Parietal lobe (tissue), 2 donors: ENCODE data around the gene ATP1B1. TPM values are rescaled to one million over a fixed set of nuclear protein-coding genes. Genes with fewer than 3 reads are reported as not detected.

Source experiments
- small RNA-seq: library from RNA; depleted of rRNA; stranded (forward); fragments of <200 nt; gene quantifications from one replicate; pipeline ENCODE3, GENCODE V24; 2014; ENCODE audit warnings: low replicate concordance
- total RNA-seq: library from RNA; depleted of rRNA; stranded (reverse); fragments of >200 nt; gene quantifications from one replicate; pipeline ENCODE4 v1.2.3, GENCODE V29; 2014

Gene ATP1B1
- 174 TPM for total RNA-seq

DNA sequence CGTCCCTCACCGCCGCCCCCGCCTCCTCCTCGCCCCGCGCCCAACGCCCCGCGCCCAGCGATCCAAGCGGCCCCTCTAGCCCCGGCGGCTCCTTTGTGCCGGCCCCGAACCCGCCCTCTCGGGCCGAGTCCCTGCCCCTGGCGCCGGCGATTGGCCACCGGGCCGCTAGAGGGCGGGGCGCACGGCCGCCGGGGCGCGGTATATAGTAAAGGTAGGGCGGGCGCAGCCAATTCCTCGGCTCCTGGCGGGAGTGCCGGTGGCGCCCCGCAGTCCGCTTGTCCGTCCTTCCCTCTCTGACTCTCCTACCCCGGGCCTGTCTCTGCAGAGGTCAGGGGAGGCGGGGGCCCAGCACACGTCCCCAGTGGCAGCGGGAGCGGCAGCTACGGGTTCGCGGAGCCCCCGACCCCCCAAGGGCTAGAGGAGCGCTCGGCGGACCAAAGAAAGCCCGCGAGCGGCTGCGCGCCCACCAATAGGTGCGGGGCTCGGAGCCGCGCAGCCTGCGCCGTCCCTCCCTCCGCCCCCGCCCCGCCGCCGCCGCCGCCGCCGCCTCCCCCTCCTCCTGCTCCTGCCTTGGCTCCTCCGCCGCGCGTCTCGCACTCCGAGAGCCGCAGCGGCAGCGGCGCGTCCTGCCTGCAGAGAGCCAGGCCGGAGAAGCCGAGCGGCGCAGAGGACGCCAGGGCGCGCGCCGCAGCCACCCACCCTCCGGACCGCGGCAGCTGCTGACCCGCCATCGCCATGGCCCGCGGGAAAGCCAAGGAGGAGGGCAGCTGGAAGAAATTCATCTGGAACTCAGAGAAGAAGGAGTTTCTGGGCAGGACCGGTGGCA, at the start of gene ATP1B1:
TSS of gene ATP1B1 (plus strand) at position 596 of the 826 bp plus-strand sequence. CDS start at position 736, 140 bp downstream.

Small RNAs within 50 kb of the gene (small RNA-seq; reads per million reads assigned to genes)
- not detected for gene RNA5SP66
